GM12801 (cell line): ENCODE data around the gene CDH4.

Experiments used
- TF ChIP-seq, protein P1 (sequence below): IDR thresholded peaks from one replicate; pipeline ENCODE4 v1.5.1; 2011; ENCODE audit warnings: control low read depth; ENCODE audit not compliant: insufficient read length; ENCODE audit errors: extremely low read depth

The CDH4 gene

GRCh38 chr20:61743606-61744005 is 491.5 kb downstream of the CDH4 start:
- TF ChIP-seq, protein P1, sequence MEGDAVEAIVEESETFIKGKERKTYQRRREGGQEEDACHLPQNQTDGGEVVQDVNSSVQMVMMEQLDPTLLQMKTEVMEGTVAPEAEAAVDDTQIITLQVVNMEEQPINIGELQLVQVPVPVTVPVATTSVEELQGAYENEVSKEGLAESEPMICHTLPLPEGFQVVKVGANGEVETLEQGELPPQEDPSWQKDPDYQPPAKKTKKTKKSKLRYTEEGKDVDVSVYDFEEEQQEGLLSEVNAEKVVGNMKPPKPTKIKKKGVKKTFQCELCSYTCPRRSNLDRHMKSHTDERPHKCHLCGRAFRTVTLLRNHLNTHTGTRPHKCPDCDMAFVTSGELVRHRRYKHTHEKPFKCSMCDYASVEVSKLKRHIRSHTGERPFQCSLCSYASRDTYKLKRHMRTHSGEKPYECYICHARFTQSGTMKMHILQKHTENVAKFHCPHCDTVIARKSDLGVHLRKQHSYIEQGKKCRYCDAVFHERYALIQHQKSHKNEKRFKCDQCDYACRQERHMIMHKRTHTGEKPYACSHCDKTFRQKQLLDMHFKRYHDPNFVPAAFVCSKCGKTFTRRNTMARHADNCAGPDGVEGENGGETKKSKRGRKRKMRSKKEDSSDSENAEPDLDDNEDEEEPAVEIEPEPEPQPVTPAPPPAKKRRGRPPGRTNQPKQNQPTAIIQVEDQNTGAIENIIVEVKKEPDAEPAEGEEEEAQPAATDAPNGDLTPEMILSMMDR, result no peak

- TF ChIP-seq, protein P1, result no peak
These were observed 492.8 kb downstream of the CDH4 start for GRCh38 chr20:61744691-61745396.

DNA sequence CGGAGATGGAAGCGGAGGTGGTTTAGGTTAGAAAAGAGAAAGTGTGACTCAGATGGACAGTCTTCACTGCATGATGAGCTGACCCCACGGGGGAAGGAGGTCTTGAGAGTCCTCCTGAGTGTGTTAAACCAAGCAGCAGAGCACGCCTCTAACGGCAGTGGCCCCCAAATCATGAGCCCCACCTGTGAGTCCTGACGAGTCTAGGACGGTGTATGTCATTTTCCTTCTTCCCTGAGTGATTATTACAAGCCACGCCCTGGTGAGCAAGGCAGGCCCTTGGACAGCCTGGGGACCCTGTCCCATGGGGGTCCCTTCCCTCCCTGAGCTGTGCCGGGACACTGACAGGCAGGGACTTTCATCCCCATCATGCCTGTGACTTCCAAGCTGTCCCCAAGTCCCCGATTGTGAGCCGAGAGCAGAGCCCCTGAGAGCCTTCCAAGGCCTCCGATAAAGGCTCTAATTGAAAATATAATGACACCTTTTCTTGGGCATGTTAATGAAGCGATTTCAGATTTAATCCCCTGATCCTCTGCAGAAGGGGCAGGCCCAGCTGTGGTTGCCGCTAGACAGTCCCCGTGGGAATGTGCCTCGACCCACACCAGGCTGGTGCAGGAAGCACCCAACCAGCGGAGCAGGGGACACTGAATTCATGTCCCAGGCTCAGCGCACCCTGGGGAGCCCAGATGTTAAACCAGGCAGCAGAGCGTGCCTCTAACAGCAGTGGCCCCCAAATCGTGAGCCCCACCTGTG is 493.5 kb downstream of the CDH4 start:
- TF ChIP-seq, protein P1, result no peak

DNA sequence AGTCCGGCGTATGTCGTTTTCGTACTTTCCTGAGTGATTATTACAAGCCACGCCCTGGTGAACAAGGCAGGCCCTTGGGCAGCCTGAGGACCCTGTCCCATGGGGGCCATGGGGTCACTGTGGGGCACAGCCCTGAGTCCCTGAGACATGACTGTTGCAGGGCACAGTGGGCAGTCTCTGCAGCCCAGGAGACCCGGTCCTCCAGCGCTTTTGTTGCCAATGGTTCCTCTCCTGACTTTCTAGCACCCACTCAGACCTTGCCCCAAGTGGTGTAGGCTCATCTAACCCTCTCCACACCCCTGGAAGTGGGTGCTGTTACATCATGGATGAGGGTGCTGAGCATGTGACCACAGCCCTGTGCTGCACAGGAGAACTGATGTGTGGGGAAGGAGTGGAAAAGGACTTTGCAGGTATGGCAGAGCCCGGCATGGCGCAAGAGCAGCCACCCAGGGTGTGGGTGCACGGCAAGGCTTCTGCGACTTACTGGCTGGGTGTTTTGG is 494.1 kb downstream of the CDH4 start:
- TF ChIP-seq, protein P1, result no peak

- TF ChIP-seq, protein P1, result no peak
These were observed 494.7 kb downstream of the CDH4 start for GRCh38 chr20:61746781-61747180.

- TF ChIP-seq, protein P1, result no peak
These were observed 496.3 kb downstream of the CDH4 start for GRCh38 chr20:61748376-61748775.

DNA sequence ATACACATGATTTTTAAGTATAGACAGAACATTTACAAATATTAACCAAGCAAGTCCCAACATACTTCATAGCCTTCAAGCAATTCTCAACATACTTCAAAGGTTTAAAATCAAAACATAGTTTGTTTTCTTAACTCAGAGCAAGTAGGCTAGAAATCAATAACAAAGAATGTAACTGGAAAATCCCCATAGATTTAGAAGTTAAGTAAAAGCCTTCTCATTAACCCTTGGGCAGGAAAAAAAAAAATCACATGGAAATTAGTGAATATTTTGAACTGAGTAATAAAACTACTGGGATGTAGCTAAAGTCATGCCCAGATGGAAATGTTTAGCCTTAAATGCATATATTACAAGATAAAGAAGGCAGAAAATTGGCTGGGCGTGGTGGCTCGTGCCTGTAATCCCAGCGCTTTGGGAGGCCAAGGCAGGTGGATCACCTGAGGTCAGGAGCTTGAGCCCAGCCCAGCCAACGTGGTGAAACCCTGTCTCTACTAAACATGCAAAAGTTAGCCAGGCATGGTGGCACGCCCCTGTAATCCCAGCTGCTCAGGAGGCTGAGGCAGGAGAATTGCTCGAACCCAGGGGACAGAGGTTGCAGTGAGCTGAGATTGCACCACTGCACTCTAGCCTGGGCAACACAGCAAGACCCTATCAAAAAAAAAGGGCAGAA is 497.5 kb downstream of the CDH4 start:
- TF ChIP-seq, protein P1, result no peak
